GM12892 (cell line): ENCODE results near the gene RNFT2.

ENCODE experiments used
- POLR2A ChIP-seq: IDR thresholded peaks from 2 replicates; pipeline ENCODE4 v1.6.1; 2011; ENCODE audit warnings: low read depth, low read length, control low read depth
- POLR2AphosphoS5 ChIP-seq: IDR thresholded peaks from 2 replicates; pipeline ENCODE4 v1.6.1; 2011; ENCODE audit warnings: low read depth, low read length, control low read depth
- TAF1 ChIP-seq: IDR thresholded peaks from 2 replicates; pipeline ENCODE4 v1.6.1; 2011; ENCODE audit warnings: low read depth, mild to moderate bottlenecking, control low read depth, low read length, borderline replicate concordance

- TF ChIP-seq POLR2A (no peak), TAF1 (no peak), POLR2AphosphoS5 (no peak)
These were observed 125.2 kb downstream of the RNFT2 start for GRCh38 chr12:116863275-116863767.
